Fibroblast of lung (primary cell): ENCODE data around the gene RPSA. TPM values are rescaled to one million over a fixed set of nuclear protein-coding genes. Genes with fewer than 3 reads are reported as not detected.

ENCODE experiments used
- DNase-seq, 2 donors: peaks; one replicate each; pipeline versions ENCODE4 v3.0.0 to v3.0.0-alpha.2; 2010; ENCODE audit warnings: low read depth in 2 of 2
- H2AFZ ChIP-seq: 2 replicates; pipeline ENCODE4 v1.5.1; 2012; ENCODE audit warnings: low read length, control low read depth, inconsistent platforms
- H3K27ac ChIP-seq: 2 replicates; pipeline ENCODE4 v1.5.1; 2011; ENCODE audit warnings: low read length, control low read depth; ENCODE audit not compliant: insufficient read depth
- H3K27me3 ChIP-seq: 2 replicates; pipeline ENCODE4 v1.5.1; 2011; ENCODE audit warnings: mild to moderate bottlenecking, low read length; ENCODE audit not compliant: control insufficient read depth, insufficient read depth
- H3K36me3 ChIP-seq: 2 replicates; pipeline ENCODE4 v1.5.1; 2011; ENCODE audit warnings: low read length; ENCODE audit not compliant: control insufficient read depth, insufficient read depth
- H3K4me1 ChIP-seq: 2 replicates; pipeline ENCODE4 v1.5.1; 2011; ENCODE audit warnings: low read length; ENCODE audit not compliant: control insufficient read depth, insufficient read depth; ENCODE audit errors: extremely low read depth
- H3K4me2 ChIP-seq: 2 replicates; pipeline ENCODE4 v1.5.1; 2011; ENCODE audit warnings: low read length, control low read depth; ENCODE audit not compliant: insufficient read depth; ENCODE audit errors: extremely low read depth
- H3K4me3 ChIP-seq, 4 experiments: fragments of 200-600 bp in 1 of 4; sonication (generic) in 1 of 4; replicated peaks in 1 of 4; 2 replicates each; pipeline ENCODE4 v1.5.1; 2011 to 2016; ENCODE audit warnings: low read length in 4 of 4, low read depth in 3 of 4, mild to moderate bottlenecking in 3 of 4, control low read depth in 2 of 4, inconsistent platforms in 1 of 4, mixed read lengths in 1 of 4; ENCODE audit not compliant: insufficient read depth in 1 of 4; ENCODE audit errors: control extremely low read depth in 1 of 4
- H3K79me2 ChIP-seq: 2 replicates; pipeline ENCODE4 v1.5.1; 2012; ENCODE audit warnings: mild to moderate bottlenecking, low read length, inconsistent platforms; ENCODE audit not compliant: control insufficient read depth, insufficient read depth
- H3K9ac ChIP-seq: 2 replicates; pipeline ENCODE4 v1.5.1; 2011; ENCODE audit warnings: mild to moderate bottlenecking, low read length, control low read depth; ENCODE audit not compliant: insufficient read depth
- H3K9me3 ChIP-seq: 2 replicates; pipeline ENCODE4 v1.5.1; 2012; ENCODE audit warnings: low read depth, low read length; ENCODE audit not compliant: control insufficient read depth, insufficient read depth
- H4K20me1 ChIP-seq: 2 replicates; pipeline ENCODE4 v1.5.1; 2011; ENCODE audit warnings: low read length; ENCODE audit not compliant: control insufficient read depth, insufficient read depth; ENCODE audit errors: extremely low read depth
- CTCF ChIP-seq, 2 donors: IDR thresholded peaks in 1 of 2; conservative IDR thresholded peaks in 1 of 2; 1 replicate in 1 of 2; 2 replicates in 1 of 2; pipeline ENCODE4 v1.5.1; 2011 to 2012; ENCODE audit warnings: low read length in 2 of 2, control low read depth in 1 of 2, inconsistent platforms in 1 of 2, low read depth in 1 of 2, mild to moderate bottlenecking in 1 of 2
- EZH2 ChIP-seq: IDR thresholded peaks from 2 replicates; pipeline ENCODE4 v1.5.1; 2012; ENCODE audit warnings: low read length, control low read depth, mild to moderate bottlenecking; ENCODE audit errors: missing control alignments
- polyA plus RNA-seq, 2 donors: library from polyadenylated mRNA; depleted of rRNA in 1 of 2; stranded (reverse) in 1 of 2; unstranded in 1 of 2; fragments of >200 nt; gene quantifications; 2 replicates each; pipeline ENCODE4 v1.2.1, GENCODE V29; 2011 to 2012; ENCODE audit warnings: missing spikeins in 1 of 2
- total RNA-seq: library from RNA; depleted of rRNA; stranded (reverse); fragments of >200 nt; gene quantifications from 2 replicates; pipeline ENCODE4 v1.2.1, GENCODE V29; 2014

Gene RPSA
- total and polyA plus RNA-seq, 2 donors (not counting 1 experiment from before 2014, with no cell fraction given): 1,607 to 2,369 TPM

DNA sequence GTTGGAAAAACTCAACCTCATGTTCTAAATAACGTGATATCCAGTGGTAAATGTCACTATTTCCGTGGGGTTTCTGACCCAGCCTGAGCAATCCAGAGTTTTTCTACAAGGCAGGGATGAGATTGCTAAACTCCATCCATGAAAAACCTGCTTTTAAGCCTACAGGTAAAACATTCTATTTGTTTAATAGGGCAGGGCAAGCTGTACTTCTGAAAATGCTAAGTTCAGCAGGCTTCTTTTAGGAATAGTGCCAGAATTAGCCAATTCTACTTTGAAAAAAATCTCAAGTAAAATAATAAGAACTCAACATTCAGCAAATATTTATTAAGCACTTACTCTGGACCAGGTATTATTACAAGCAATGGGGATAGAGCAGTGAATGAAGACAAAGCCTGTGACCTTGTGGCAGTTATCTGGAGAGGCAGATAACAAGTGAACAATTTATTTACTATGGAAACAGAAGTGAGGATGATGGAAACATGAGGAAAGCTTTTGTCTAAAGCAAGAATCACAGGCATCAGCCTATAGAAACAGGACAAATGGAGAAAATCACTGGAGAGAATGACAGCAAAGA is 13.3 kb downstream of the RPSA start:
- Histone ChIP-seq H4K20me1 (no peaks in the 10 kb centered on the region), H2AFZ (no peak overlapping the region), H3K4me1 (no peaks in the 10 kb centered on the region), H3K4me2 (no peak overlapping the region), H3K79me2 (no peaks in the 10 kb centered on the region), H3K27ac (no peak overlapping the region), H3K36me3 (no peaks in the 10 kb centered on the region), H3K9ac (no peak overlapping the region), H3K9me3 (no peaks in the 10 kb centered on the region), H3K27me3 (no peaks in the 10 kb centered on the region), H3K4me3 (no peak overlapping the region)
- TF ChIP-seq CTCF (conservative IDR thresholded peaks at IDR 0.05 in 1 of 2, IDR thresholded peaks at IDR 0.05 in 1 of 2; ENCODE audit: low read depth in 1 of 2, low read length in 2 of 2) (no peak), EZH2 (no peak)
- DNase-seq: no peak

- H3K9me3 ChIP-seq: no peaks in the 10 kb centered on the region
- H2AFZ ChIP-seq: no peak overlapping the region
- H3K9ac ChIP-seq: no peak overlapping the region
- no peak overlapping the region for H3K4me3 ChIP-seq
- H3K36me3 ChIP-seq: no peaks in the 10 kb centered on the region
- H3K4me2 ChIP-seq: no peak overlapping the region
- TF ChIP-seq EZH2 (no peak), CTCF (conservative IDR thresholded peaks at IDR 0.05 in 1 of 2, IDR thresholded peaks at IDR 0.05 in 1 of 2; ENCODE audit: low read depth in 1 of 2, low read length in 2 of 2) (no peak)
- H3K79me2 ChIP-seq: no peaks in the 10 kb centered on the region
- H3K27ac ChIP-seq: no peak overlapping the region
- no peaks in the 10 kb centered on the region for H3K4me1 ChIP-seq
- H3K27me3 ChIP-seq: no peaks in the 10 kb centered on the region
- no peak for DNase-seq
- H4K20me1 ChIP-seq: no peaks in the 10 kb centered on the region
Observed at GRCh38 chr3:39420543-39420942, 14.0 kb downstream of the RPSA start.

- H3K4me3 ChIP-seq: no peak overlapping the region
- no peaks in the 10 kb centered on the region for H3K27me3 ChIP-seq
- no peak overlapping the region for H3K9ac ChIP-seq
- no peak overlapping the region for H3K27ac ChIP-seq
- TF ChIP-seq CTCF (conservative IDR thresholded peaks at IDR 0.05 in 1 of 2, IDR thresholded peaks at IDR 0.05 in 1 of 2; ENCODE audit: low read depth in 1 of 2, low read length in 2 of 2): no peak
- TF ChIP-seq EZH2: no peak
- no peaks in the 10 kb centered on the region for H3K36me3 ChIP-seq
- DNase-seq: no peak
- no peak overlapping the region for H3K4me2 ChIP-seq
- no peaks in the 10 kb centered on the region for H4K20me1 ChIP-seq
- H3K9me3 ChIP-seq: no peaks in the 10 kb centered on the region
- no peaks in the 10 kb centered on the region for H3K79me2 ChIP-seq
- H2AFZ ChIP-seq: no peak overlapping the region
- H3K4me1 ChIP-seq: no peaks in the 10 kb centered on the region
Observed at GRCh38 chr3:39423436-39423970, 17.0 kb downstream of the RPSA start.
